HL-60 (cell line): ENCODE data around the gene APOL2.

Experiments
- DNase-seq, 2 experiments: peaks; one replicate each; pipeline ENCODE4 v3.0.0-alpha.2; 2010 to 2020; ENCODE audit warnings: low read depth in 1 of 2, low spot score in 1 of 2
- H3K27ac ChIP-seq: fragments of 250-450 bp; sonication (Bioruptor Pico); replicated peaks from 2 replicates; pipeline ENCODE4 v1.5.1; 2020; ENCODE audit warnings: mild to moderate bottlenecking, moderate library complexity
- H3K27me3 ChIP-seq: fragments of 250-450 bp; sonication (Bioruptor Pico); 2 replicates; pipeline ENCODE4 v1.5.1; 2021; ENCODE audit warnings: mild to moderate bottlenecking, moderate library complexity; ENCODE audit not compliant: insufficient read depth, poor library complexity, severe bottlenecking
- H3K4me3 ChIP-seq: replicated peaks from 2 replicates; pipeline ENCODE4 v1.5.1; 2011; ENCODE audit warnings: mild to moderate bottlenecking, control low read depth, low read length; ENCODE audit not compliant: insufficient read depth
- GABPA ChIP-seq: IDR thresholded peaks from 2 replicates; pipeline ENCODE4 v1.6.1; 2012; ENCODE audit warnings: low read depth
- POLR2AphosphoS5 ChIP-seq: IDR thresholded peaks from 2 replicates; pipeline ENCODE4 v1.6.1; 2012; ENCODE audit warnings: low read depth
- SPI1 ChIP-seq: IDR thresholded peaks from 2 replicates; pipeline ENCODE4 v1.6.1; 2012; ENCODE audit warnings: low read depth, mild to moderate bottlenecking, borderline replicate concordance
- TF ChIP-seq, protein P1 (sequence below): IDR thresholded peaks from one replicate; pipeline ENCODE4 v1.5.1; 2011; ENCODE audit warnings: low read length, control low read depth, inconsistent platforms; ENCODE audit not compliant: insufficient read depth
- TF ChIP-seq, protein P2 (sequence below): IDR thresholded peaks from 2 replicates; pipeline ENCODE4 v1.6.1; 2012; ENCODE audit warnings: low read depth; ENCODE audit not compliant: insufficient replicate concordance

Gene APOL2

DNA sequence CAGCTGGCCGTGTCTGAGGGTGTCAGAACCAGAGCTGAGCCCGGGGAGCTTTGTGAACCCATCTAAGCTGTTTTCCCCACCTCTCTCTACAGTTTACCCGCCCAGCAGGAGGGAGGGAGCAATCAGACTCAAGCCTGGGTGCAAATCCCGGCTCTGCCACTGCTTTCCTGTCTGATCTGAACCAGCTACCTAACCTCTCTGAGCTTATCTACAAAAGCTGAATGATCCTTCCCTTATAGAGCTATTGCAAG, 252 bp downstream of the APOL2 start:
- peak overlapping the region; percentile 64 for H3K4me3 ChIP-seq
- no peaks in the 10 kb centered on the region for H3K27me3 ChIP-seq
- DNase-seq = no peak
- H3K27ac ChIP-seq = peak overlapping the region; percentile 49
- TF ChIP-seq POLR2AphosphoS5 (no peak), SPI1 (no peak), GABPA (no peak)
- TF ChIP-seq, protein P1, sequence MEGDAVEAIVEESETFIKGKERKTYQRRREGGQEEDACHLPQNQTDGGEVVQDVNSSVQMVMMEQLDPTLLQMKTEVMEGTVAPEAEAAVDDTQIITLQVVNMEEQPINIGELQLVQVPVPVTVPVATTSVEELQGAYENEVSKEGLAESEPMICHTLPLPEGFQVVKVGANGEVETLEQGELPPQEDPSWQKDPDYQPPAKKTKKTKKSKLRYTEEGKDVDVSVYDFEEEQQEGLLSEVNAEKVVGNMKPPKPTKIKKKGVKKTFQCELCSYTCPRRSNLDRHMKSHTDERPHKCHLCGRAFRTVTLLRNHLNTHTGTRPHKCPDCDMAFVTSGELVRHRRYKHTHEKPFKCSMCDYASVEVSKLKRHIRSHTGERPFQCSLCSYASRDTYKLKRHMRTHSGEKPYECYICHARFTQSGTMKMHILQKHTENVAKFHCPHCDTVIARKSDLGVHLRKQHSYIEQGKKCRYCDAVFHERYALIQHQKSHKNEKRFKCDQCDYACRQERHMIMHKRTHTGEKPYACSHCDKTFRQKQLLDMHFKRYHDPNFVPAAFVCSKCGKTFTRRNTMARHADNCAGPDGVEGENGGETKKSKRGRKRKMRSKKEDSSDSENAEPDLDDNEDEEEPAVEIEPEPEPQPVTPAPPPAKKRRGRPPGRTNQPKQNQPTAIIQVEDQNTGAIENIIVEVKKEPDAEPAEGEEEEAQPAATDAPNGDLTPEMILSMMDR = no peak
- TF ChIP-seq, protein P2, sequence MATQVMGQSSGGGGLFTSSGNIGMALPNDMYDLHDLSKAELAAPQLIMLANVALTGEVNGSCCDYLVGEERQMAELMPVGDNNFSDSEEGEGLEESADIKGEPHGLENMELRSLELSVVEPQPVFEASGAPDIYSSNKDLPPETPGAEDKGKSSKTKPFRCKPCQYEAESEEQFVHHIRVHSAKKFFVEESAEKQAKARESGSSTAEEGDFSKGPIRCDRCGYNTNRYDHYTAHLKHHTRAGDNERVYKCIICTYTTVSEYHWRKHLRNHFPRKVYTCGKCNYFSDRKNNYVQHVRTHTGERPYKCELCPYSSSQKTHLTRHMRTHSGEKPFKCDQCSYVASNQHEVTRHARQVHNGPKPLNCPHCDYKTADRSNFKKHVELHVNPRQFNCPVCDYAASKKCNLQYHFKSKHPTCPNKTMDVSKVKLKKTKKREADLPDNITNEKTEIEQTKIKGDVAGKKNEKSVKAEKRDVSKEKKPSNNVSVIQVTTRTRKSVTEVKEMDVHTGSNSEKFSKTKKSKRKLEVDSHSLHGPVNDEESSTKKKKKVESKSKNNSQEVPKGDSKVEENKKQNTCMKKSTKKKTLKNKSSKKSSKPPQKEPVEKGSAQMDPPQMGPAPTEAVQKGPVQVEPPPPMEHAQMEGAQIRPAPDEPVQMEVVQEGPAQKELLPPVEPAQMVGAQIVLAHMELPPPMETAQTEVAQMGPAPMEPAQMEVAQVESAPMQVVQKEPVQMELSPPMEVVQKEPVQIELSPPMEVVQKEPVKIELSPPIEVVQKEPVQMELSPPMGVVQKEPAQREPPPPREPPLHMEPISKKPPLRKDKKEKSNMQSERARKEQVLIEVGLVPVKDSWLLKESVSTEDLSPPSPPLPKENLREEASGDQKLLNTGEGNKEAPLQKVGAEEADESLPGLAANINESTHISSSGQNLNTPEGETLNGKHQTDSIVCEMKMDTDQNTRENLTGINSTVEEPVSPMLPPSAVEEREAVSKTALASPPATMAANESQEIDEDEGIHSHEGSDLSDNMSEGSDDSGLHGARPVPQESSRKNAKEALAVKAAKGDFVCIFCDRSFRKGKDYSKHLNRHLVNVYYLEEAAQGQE = no peak

- no peaks in the 10 kb centered on the region for H3K27me3 ChIP-seq
- H3K4me3 ChIP-seq = peak overlapping the region; percentile 64
- peak overlapping the region; percentile 49 for H3K27ac ChIP-seq
- TF ChIP-seq, protein P1 = no peak
- no peak for TF ChIP-seq SPI1
- TF ChIP-seq GABPA = no peak
- no peak for TF ChIP-seq POLR2AphosphoS5
- TF ChIP-seq, protein P2 = no peak
- no peak for DNase-seq
Observed at GRCh38 chr22:36238373-36239149, 766 bp downstream of the APOL2 start.

GRCh38 chr22:36237462-36238372, 1.6 kb downstream of the APOL2 start:
- TF ChIP-seq, protein P1 = no peak
- TF ChIP-seq POLR2AphosphoS5 = no peak
- TF ChIP-seq SPI1 = no peak
- TF ChIP-seq, protein P2 = no peak
- TF ChIP-seq GABPA = no peak
- Histone ChIP-seq H3K27me3 (no peaks in the 10 kb centered on the region), H3K27ac (peak overlapping the region; percentile 16; the same call in 1 of the 2 replicates), H3K4me3 (no peak overlapping the region)
- DNase-seq = no peak
